NOMO-1 treated with DMSO at 0.1 percent for 48 hours (cell line): ENCODE data around the gene SPATA9.
"Not testable (repeated sequence)": the region's sequence is repeated elsewhere in the genome, so short reads cannot be mapped to it uniquely, and the experiment has no call there.

ENCODE experiments used
- DNase-seq: peaks from one replicate; lab custom pipeline; 2025; ENCODE audit not compliant: unreplicated experiment; lab: John Stamatoyannopoulos, UW

Gene SPATA9

GRCh38 chr5:95647886-95648860 is 34.6 kb downstream of the SPATA9 start:
- DNase-seq = peak; percentile 52

- peak; percentile 94 for DNase-seq
Observed at GRCh38 chr5:95646569-95647431, 36.0 kb downstream of the SPATA9 start, which contains the start of gene RFESD. RFESD (plus strand) TSS chr5:95646777; CDS start chr5:95652272, 5,495 bp downstream.

- DNase-seq = not testable (repeated sequence)
Observed at GRCh38 chr5:95646226-95646568, 36.6 kb downstream of the SPATA9 start.

- peak; percentile 48 for DNase-seq
Observed at GRCh38 chr5:95644351-95645042, 38.3 kb downstream of the SPATA9 start.

DNA sequence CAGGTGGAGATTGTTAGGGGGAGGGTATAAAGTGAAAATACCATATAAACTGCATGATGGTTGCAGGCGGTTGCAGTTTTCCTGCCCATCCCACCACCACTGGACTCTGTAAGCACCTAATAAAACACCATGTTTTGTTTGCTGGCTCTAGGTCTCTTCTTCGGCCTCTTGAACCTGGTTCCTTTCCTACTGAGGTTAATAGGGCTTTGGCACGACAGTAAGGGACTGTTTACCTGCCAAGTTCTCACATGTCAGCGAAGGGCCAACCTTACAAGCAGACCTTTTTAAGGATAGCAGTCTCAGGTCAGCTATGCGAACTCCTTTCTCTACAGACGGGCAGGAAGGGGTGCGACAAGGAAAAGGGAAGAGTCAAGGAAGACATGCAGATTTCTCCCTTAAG is 39.6 kb downstream of the SPATA9 start:
- DNase-seq = no peak

GRCh38 chr5:95641741-95642220 is 41.0 kb downstream of the SPATA9 start:
- DNase-seq = no peak

DNA sequence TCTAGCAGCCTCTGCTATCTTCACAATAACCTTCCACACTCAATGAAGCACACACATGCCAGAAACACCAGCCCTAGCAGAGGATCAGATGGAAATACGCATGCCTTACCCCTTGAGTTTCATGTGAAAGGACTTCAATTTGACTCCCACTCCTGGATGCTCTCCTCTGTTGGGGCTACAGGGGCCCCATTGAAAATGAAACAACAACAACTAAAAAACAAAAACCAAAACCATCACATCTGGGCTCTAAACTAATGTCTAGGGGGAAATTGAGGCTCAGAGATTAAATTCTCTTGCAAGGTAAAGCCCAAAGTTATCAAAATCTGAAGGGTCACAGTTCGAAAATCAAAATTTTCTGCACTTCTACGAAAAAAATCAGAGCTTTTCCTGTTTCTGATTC is 44.2 kb downstream of the SPATA9 start:
- no peak for DNase-seq

GRCh38 chr5:95634081-95634480 is 48.7 kb downstream of the SPATA9 start:
- no peak for DNase-seq

DNA sequence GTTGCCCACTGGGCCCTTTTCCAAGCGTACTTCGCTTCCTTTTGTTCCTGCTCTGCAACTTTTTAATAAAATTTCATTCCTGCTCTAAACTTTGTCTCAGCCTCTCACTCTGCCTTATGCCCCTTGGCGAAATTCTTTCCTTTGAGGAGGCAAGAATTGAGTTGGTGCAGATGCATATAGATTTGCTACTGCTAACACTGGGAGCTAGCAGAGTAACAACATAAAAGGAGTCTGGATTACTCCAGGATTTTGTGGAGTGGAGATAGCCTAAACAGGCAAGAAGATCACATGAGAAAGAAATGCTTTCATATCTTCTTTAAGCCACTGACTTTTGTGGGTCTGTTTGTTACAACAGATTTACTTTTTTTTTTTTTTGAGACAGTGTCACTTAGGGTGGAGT is 49.1 kb downstream of the SPATA9 start:
- no peak for DNase-seq

DNA sequence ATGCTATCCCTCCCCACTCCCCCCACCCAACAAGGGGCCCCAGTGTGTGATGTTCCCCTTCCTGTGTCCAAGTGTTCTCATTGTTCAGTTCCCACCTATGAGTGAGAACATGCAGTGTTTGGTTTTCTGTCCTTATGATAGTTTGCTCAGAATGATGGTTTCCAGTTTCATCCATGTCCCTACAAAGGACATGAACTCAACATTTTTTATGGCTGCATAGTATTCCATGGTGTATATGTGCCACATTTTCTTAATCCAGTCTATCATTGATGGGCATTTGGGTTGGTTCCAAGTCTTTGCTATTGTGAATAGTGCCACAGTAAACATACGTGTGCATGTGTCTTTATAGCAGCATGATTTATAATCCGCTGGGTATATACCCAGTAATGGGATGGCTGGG is 49.8 kb downstream of the SPATA9 start:
- not testable (repeated sequence) for DNase-seq

- peak; percentile 17 for DNase-seq
Observed at GRCh38 chr5:95631991-95632675, 50.7 kb downstream of the SPATA9 start.

GRCh38 chr5:95631255-95631958 is 51.4 kb downstream of the SPATA9 start:
- DNase-seq = no peak

GRCh38 chr5:95630394-95630917 is 52.3 kb downstream of the SPATA9 start:
- no peak for DNase-seq

- no peak for DNase-seq
Observed at GRCh38 chr5:95628933-95629332, 53.9 kb downstream of the SPATA9 start.

- no peak for DNase-seq
Observed at GRCh38 chr5:95627971-95628810, 54.6 kb downstream of the SPATA9 start.

- DNase-seq = no peak
Observed at GRCh38 chr5:95626701-95627100, 56.1 kb downstream of the SPATA9 start.

- no peak for DNase-seq
Observed at GRCh38 chr5:95624368-95624767, 58.4 kb downstream of the SPATA9 start.

GRCh38 chr5:95623706-95624105 is 59.1 kb downstream of the SPATA9 start:
- DNase-seq = no peak
